Measurements from ENCODE around the gene PCBD1. TPM values are rescaled to one million over a fixed set of nuclear protein-coding genes. Genes with fewer than 3 reads are reported as not detected.

Gene PCBD1
- total RNA-seq, 1 experiment from 2014 or later = 163 TPM

GRCh38 chr10:70847659-70848360 is 40.6 kb downstream of the PCBD1 start:
- TF ChIP-seq ATF3 (IDR thresholded peaks at IDR 0.05) (no peak), REST (IDR thresholded peaks at IDR 0.05; ENCODE audit: low read depth) (no peak), ELF1 (IDR thresholded peaks at IDR 0.05; ENCODE audit: borderline replicate concordance, low read depth) (no peak), RAD21 (IDR thresholded peaks at IDR 0.05; ENCODE audit: low read depth) (no peak), SP1 (IDR thresholded peaks at IDR 0.05; ENCODE audit: low read depth) (no peak), EGR1 (IDR thresholded peaks at IDR 0.05; ENCODE audit: low read depth) (no peak), POLR2AphosphoS5 (IDR thresholded peaks at IDR 0.05; ENCODE audit: low read depth, low read length) (no peak), EZH2phosphoT487 (IDR thresholded peaks at IDR 0.05; ENCODE audit: borderline replicate concordance) (no peak), JUND (IDR thresholded peaks at IDR 0.05) (no peak), SIN3A (IDR thresholded peaks at IDR 0.05; ENCODE audit: low read depth) (no peak), SRF (IDR thresholded peaks at IDR 0.05; ENCODE audit: low read depth) (no peak), FOSL1 (IDR thresholded peaks at IDR 0.05; ENCODE audit: low read depth) (no peak), EZH2 (IDR thresholded peaks at IDR 0.05) (no peak), CBX3 (IDR thresholded peaks at IDR 0.05; ENCODE audit: low read depth) (no peak)
- TF ChIP-seq, protein P1, sequence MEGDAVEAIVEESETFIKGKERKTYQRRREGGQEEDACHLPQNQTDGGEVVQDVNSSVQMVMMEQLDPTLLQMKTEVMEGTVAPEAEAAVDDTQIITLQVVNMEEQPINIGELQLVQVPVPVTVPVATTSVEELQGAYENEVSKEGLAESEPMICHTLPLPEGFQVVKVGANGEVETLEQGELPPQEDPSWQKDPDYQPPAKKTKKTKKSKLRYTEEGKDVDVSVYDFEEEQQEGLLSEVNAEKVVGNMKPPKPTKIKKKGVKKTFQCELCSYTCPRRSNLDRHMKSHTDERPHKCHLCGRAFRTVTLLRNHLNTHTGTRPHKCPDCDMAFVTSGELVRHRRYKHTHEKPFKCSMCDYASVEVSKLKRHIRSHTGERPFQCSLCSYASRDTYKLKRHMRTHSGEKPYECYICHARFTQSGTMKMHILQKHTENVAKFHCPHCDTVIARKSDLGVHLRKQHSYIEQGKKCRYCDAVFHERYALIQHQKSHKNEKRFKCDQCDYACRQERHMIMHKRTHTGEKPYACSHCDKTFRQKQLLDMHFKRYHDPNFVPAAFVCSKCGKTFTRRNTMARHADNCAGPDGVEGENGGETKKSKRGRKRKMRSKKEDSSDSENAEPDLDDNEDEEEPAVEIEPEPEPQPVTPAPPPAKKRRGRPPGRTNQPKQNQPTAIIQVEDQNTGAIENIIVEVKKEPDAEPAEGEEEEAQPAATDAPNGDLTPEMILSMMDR (IDR thresholded peaks at IDR 0.05 in 2 of 3, conservative IDR thresholded peaks at IDR 0.05 in 1 of 3; ENCODE audit: borderline replicate concordance in 1 of 3, insufficient read depth in 1 of 3, low read depth in 2 of 3, low read length in 2 of 3) = no peak
- TF ChIP-seq, protein P2, sequence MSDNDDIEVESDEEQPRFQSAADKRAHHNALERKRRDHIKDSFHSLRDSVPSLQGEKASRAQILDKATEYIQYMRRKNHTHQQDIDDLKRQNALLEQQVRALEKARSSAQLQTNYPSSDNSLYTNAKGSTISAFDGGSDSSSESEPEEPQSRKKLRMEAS (IDR thresholded peaks at IDR 0.05) = no peak
- no TSS peak for BruUV-seq (replicated peaks)
- ATAC-seq (no peak), DNase-seq (ENCODE audit: low read depth, low spot score) (no peak)
- RAD21 ChIA-PET (ENCODE audit: low non-redundant PET in 1 of 2, low total read pairs in 2 of 2, uncharacterized antibody in 2 of 2, unreplicated experiment in 2 of 2) = interaction anchor here in 1 of 2 experiments (0.7 to 0.9 kb wide), 2 partner anchors 396 to 425 kb away, joined by 3 to 4 read pairs; no protein-coding TSS in a partner anchor
- no peak overlapping the region for H3K9ac ChIP-seq (ENCODE audit: low read length)
- H3K27me3 ChIP-seq (ENCODE audit: insufficient read depth, low read length) = no peaks in the 10 kb centered on the region
- H3K4me1 ChIP-seq (ENCODE audit: control insufficient read depth in 1 of 2, insufficient read depth in 2 of 2, low read length in 2 of 2) = peaks cover 12 to 31% of the 10 kb centered on the region in 2 experiments; a peak in 3 of 4 replicates
- peaks cover 2 to 17% of the 10 kb centered on the region in 2 experiments; a peak in 3 of 4 replicates for H3K36me3 ChIP-seq (ENCODE audit: control insufficient read depth in 1 of 2, insufficient read depth in 2 of 2, low read length in 2 of 2)
- POLR2A ChIA-PET = no interaction called here
- intact Hi-C loops (cut with micrococcal nuclease) = no loop called here
- CTCF ChIA-PET = no interaction called here
- H3K9me2 ChIP-seq (ENCODE audit: insufficient read depth) = no peaks in the 10 kb centered on the region
- no peaks in the 10 kb centered on the region for H4K20me1 ChIP-seq (ENCODE audit: insufficient read depth)
- no peaks in the 10 kb centered on the region for H3K9me3 ChIP-seq (ENCODE audit: control insufficient read depth in 1 of 2, insufficient read depth in 1 of 2, low read depth in 1 of 2, low read length in 2 of 2)
- no peak overlapping the region for H3K4me2 ChIP-seq (ENCODE audit: low read length)
- H3K4me3 ChIP-seq (replicated peaks in 1 of 2; ENCODE audit: low read depth in 1 of 2, low read length in 2 of 2) = no peak overlapping the region
- no peak overlapping the region for H3K27ac ChIP-seq (ENCODE audit: low read depth, low read length)
- no peak overlapping the region for H2AFZ ChIP-seq (ENCODE audit: low read depth, low read length, poor library complexity, severe bottlenecking)
- H3K79me2 ChIP-seq (ENCODE audit: insufficient read depth, low read length) = peaks cover 20% of the 10 kb centered on the region; the same call in 1 of the 2 replicates
